22Rv1 (cell line): ENCODE data around the gene LMAN2.

Source experiments
- H3K27ac ChIP-seq: fragments of 450-650 bp; 2 replicates; pipeline ENCODE4 v1.5.1; 2017
- CTCF ChIP-seq: fragments of 450-650 bp; IDR thresholded peaks from 2 replicates; pipeline ENCODE4 v1.5.1; 2017; ENCODE audit warnings: mild to moderate bottlenecking
- ZFX ChIP-seq: fragments of 450-650 bp; IDR thresholded peaks from 2 replicates; pipeline ENCODE4 v1.6.1; 2017; ENCODE audit warnings: antibody characterized with exemption, borderline replicate concordance

The LMAN2 gene

GRCh38 chr5:177291735-177292134 lies 59.7 kb downstream of the LMAN2 start:
- H3K27ac ChIP-seq: no peak overlapping the region
- TF ChIP-seq CTCF: no peak
- no peak for TF ChIP-seq ZFX

DNA sequence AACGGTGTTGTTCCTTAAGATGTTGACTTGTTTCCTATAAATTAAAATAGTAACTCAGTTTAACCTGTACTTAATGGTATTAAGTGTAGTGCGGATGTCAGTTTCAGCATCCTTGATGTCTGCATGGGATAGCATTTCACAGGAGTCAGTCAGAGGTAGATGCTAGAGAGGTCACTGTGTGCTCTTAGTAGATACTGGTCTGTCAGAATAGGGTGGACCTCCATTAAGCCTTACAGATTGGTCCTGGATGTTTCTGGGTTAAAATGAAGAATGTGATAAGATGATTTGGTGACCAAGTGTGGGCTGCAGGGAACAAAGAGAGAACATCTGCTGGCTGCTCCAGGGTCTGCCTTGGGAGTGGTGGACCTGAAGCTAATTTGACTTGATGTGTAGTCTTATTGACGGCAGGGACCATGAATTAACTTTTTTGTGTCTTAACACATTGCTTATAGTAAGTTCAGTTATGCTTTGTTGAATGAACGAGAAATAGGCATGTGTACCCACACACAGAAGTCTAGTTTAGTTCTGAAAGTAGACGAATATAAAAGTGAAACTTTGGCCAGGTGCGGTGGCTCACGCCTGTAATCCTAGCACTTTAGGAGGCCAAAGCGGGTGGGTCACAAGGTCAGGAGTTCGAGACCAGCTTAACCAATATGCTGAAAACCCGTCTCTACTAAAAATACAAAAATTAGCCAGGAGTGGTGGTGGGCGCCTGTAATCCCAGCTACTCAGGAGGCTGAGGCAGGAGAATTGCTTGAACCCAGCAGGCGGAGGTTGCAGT lies 60.5 kb downstream of the LMAN2 start:
- H3K27ac ChIP-seq: no peak overlapping the region

DNA sequence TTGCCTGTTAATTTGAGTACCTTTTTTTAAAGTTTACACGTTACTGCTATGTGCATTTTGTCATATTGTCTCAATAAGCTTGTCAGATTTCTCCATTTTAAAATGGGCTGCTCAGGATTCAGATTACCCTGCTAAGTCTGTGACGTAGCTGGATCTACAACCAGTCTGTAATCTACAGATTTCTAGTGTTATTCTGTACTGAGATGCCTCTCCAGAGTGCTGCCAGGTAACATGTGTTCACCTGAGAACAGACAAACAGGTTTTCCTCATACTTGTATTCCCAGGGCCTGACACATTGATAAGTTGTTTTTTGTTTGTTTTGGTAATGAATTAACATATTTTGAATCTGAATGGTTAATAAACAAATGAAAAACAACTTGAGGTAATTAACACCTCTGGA lies 63.3 kb downstream of the LMAN2 start:
- H3K27ac ChIP-seq: no peak overlapping the region

More for the DNA sequence above, 60.5 kb downstream of the LMAN2 start:
- TF ChIP-seq ZFX: no peak
- no peak for TF ChIP-seq CTCF

More for the DNA sequence above, 63.3 kb downstream of the LMAN2 start:
- TF ChIP-seq ZFX (no peak), CTCF (no peak)
